Purkinje cell (primary cell): ENCODE measurements around the gene CXXC4. TPM values are rescaled to one million over a fixed set of nuclear protein-coding genes. Genes with fewer than 3 reads are reported as not detected.

Source experiments
- polyA plus RNA-seq: library from polyadenylated mRNA; unstranded; fragments of >200 nt; fragmentation: Nextera tagmentation; gene quantifications from 2 replicates; pipeline ENCODE4 v1.2.1, GENCODE V29; 2014

The CXXC4 gene
- polyA plus RNA-seq: 5.4 and 13.9 TPM in 2 replicates

GRCh38 chr4:104494822-104495559, at the start of gene CXXC4:
Gene CXXC4, minus strand, starts transcription at chr4:104494894. Its CDS starts 3,092 bp downstream, at chr4:104491802.

